Measurements from ENCODE around the gene WNK4. TPM values are rescaled to one million over a fixed set of nuclear protein-coding genes. Genes with fewer than 3 reads are reported as not detected.

The WNK4 gene
- polyA plus RNA-seq, 1 experiment = 2.9 TPM

DNA sequence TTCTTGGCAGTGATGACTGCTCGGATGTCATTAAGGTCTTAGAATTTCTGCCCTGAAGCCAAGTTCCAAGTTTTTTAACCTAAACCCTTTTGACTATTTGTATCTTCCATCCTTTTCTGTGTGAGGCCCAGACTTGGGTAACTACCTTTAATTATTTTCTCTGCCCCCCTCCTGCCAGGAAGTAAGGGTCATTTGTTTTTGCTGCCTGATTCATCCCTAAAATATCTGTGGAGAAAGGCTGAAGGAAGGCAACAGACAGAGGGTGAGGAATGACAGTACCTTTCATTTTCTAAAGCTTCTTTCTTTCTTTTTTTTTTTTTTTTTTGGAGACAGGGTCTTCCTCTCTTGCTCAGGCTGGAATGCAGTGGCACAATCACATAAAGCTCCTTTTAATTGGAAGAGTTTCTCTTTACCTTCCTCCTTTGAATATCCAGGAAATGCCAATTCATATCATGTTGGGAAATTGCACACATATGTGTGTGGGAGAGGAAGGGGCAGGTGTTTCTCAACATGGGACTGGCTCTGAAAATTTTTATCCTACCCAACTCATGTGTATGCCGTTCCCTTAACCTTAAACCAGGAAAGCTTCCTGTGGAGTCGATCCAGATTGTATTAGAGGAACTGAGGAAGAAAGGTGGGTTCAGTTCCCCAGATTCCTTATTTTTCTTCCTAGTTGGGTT lies 6.2 kb upstream of the WNK4 start:
- DNase-seq (ENCODE audit: low read depth) = no peak
- CTCF ChIA-PET = interaction anchor here (0.6 to 3.4 kb wide), 4 partner anchors 11 to 243 kb away, joined by 3 to 20 read pairs (median 10); partner anchors contain the start of gene RAMP2
- POLR2A ChIA-PET = no interaction called here
- peak overlapping the region; percentile 81 for H3K4me3 ChIP-seq (ENCODE audit: low read depth, low read length)
- no peaks in the 10 kb centered on the region for H3K27me3 ChIP-seq (ENCODE audit: control insufficient read depth, insufficient read depth, low read length)
- peaks cover 9% of the 10 kb centered on the region for H3K36me3 ChIP-seq (ENCODE audit: control insufficient read depth, insufficient read depth, low read length)
- TF ChIP-seq, protein P1, sequence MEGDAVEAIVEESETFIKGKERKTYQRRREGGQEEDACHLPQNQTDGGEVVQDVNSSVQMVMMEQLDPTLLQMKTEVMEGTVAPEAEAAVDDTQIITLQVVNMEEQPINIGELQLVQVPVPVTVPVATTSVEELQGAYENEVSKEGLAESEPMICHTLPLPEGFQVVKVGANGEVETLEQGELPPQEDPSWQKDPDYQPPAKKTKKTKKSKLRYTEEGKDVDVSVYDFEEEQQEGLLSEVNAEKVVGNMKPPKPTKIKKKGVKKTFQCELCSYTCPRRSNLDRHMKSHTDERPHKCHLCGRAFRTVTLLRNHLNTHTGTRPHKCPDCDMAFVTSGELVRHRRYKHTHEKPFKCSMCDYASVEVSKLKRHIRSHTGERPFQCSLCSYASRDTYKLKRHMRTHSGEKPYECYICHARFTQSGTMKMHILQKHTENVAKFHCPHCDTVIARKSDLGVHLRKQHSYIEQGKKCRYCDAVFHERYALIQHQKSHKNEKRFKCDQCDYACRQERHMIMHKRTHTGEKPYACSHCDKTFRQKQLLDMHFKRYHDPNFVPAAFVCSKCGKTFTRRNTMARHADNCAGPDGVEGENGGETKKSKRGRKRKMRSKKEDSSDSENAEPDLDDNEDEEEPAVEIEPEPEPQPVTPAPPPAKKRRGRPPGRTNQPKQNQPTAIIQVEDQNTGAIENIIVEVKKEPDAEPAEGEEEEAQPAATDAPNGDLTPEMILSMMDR (IDR thresholded peaks at IDR 0.05; ENCODE audit: insufficient read depth, low read depth, low read length) = no peak

DNA sequence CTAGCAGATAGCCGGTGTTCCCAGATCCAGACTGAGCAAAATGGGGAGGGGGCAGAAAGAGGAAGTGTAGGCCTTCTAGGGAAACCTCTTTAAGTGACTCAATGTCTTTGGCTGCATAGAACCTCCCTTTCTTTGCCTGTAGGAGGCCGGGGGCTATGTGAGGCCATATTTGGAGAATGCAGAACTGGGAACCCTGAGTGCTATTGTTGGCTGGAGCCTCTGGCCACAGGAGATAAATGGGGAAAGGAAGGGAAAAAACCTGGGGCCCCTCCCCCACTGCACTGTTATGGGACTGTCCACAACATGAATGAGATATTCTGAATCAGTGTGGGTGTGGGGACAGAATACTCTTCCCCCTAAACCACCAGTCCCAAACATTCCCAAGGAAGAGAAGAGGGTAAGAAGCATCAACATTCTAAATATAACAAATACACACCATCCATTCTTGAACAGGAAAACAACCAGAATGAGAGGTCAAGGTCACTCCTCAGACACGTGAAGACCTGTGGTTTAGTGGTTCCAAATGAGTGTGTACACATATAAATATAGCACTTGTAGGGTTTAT lies 4.8 kb upstream of the WNK4 start:
- H3K27me3 ChIP-seq (ENCODE audit: control insufficient read depth, insufficient read depth, low read length) = no peaks in the 10 kb centered on the region
- DNase-seq (ENCODE audit: low read depth) = no peak
- ChIA-PET CTCF (no interaction called here), POLR2A (no interaction called here)
- TF ChIP-seq, protein P1 (IDR thresholded peaks at IDR 0.05; ENCODE audit: insufficient read depth, low read depth, low read length) = no peak
- no peak overlapping the region for H3K4me3 ChIP-seq (ENCODE audit: low read depth, low read length)
- peaks cover 9% of the 10 kb centered on the region for H3K36me3 ChIP-seq (ENCODE audit: control insufficient read depth, insufficient read depth, low read length)

DNA sequence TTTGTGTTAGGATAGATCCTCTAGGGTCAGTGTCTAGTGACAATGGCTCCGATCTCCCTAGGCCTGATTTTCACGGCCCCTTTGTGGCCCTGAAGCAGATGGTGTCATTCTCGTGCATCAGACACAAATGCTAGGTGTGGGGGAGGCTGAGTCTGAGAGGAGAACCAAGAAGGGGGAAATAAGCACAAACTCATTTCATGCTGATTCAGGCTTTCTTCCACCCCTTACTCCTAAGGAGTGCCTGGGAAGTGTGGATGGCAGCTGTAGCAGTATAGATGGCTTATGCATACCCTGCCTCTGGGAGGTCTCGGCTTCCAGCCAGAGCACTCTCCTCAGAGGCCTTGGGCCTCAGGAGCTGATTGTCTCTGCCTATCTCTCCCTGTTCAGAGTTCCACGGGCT lies 1.8 kb upstream of the WNK4 start:
- TF ChIP-seq, protein P1 (IDR thresholded peaks at IDR 0.05; ENCODE audit: insufficient read depth, low read depth, low read length) = no peak
- no peaks in the 10 kb centered on the region for H3K27me3 ChIP-seq (ENCODE audit: control insufficient read depth, insufficient read depth, low read length)
- H3K36me3 ChIP-seq (ENCODE audit: control insufficient read depth, insufficient read depth, low read length) = peaks cover 9% of the 10 kb centered on the region
- POLR2A ChIA-PET = no interaction called here
- DNase-seq (ENCODE audit: low read depth) = no peak
- no peak overlapping the region for H3K4me3 ChIP-seq (ENCODE audit: low read depth, low read length)
- CTCF ChIA-PET = no interaction called here

DNA sequence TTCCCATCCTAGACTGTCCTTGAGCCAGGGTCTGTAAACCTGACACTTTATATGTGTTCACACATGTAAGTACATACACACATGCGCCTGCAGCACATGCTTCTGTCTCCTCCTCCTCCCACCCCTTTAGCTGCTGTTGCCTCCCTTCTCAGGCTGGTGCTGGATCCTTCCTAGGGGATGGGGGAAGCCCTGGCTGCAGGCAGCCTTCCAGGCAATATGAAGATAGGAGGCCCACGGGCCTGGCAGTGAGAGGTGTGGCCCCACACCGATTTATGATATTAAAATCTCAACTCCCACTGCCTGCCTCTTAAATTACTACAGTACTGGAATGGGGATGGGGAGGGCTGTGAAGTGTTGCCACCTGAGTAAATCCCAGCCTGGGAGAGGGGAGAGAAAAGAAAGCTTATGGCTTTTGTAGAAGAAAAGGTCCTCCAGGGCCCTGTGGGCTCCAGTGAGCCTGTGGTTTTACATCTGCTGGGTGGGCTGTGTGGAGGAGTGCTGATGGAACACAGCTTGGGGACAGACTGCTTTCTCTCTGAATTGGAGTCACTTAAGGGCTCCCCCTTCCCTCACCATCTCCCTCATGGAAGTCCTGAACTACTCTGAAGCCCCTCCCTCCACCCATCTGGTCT lies 990 bp upstream of the WNK4 start:
- no peaks in the 10 kb centered on the region for H3K27me3 ChIP-seq (ENCODE audit: control insufficient read depth, insufficient read depth, low read length)
- peaks cover 9% of the 10 kb centered on the region for H3K36me3 ChIP-seq (ENCODE audit: control insufficient read depth, insufficient read depth, low read length)
- ChIA-PET CTCF (interaction anchor here (0.6 to 0.7 kb wide), 2 partner anchors 57 to 82 kb away, joined by 3 to 4 read pairs; no protein-coding TSS in a partner anchor), POLR2A (no interaction called here)
- no peak overlapping the region for H3K4me3 ChIP-seq (ENCODE audit: low read depth, low read length)
- TF ChIP-seq, protein P1 (IDR thresholded peaks at IDR 0.05; ENCODE audit: insufficient read depth, low read depth, low read length) = no peak
- DNase-seq (ENCODE audit: low read depth) = no peak

DNA sequence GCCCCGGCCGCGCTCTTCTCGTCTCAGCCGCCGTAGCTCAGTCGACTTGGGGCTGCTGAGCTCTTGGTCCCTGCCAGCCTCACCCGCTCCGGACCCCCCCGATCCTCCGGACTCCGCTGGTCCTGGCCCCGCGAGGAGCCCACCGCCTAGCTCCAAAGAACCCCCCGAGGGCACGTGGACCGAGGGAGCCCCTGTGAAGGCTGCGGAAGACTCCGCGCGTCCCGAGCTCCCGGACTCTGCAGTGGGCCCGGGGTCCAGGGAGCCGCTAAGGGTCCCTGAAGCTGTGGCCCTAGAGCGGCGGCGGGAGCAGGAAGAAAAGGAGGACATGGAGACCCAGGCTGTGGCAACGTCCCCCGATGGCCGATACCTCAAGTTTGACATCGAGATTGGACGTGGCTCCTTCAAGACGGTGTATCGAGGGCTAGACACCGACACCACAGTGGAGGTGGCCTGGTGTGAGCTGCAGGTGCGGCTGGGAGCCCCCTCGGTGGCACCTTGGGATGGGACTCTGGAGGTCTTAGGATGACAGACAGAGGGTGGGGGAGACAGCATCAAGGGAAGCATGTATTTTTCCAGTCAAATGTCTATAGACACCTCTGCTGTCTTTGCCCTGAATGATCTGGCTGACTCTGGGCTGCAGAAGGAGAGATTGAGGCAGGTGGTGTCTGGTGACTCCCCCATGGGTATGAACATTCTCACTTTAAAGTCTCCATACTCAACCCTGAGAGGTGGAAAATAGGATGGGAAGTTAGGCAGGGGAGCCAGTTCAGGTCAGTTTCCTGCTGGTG lies 635 bp downstream of the WNK4 start:
- ChIA-PET CTCF (interaction anchor here (1.3 to 2.1 kb wide), 3 partner anchors 18 to 553 kb away, joined by 3 to 8 read pairs (median 3); no protein-coding TSS in a partner anchor), POLR2A (no interaction called here)
- TF ChIP-seq, protein P1 (IDR thresholded peaks at IDR 0.05; ENCODE audit: insufficient read depth, low read depth, low read length) = no peak
- no peak for DNase-seq (ENCODE audit: low read depth)
- Histone ChIP-seq H3K27me3 (ENCODE audit: control insufficient read depth, insufficient read depth, low read length) (no peaks in the 10 kb centered on the region), H3K4me3 (ENCODE audit: low read depth, low read length) (peak overlapping the region; percentile 71), H3K36me3 (ENCODE audit: control insufficient read depth, insufficient read depth, low read length) (peaks cover 11% of the 10 kb centered on the region)

Data from BJ (cell line).